ENCODE results near the gene TAOK3.
"Not testable (repeated sequence)": the region's sequence is repeated elsewhere in the genome, so short reads cannot be mapped to it uniquely, and the experiment has no call there.

Gene TAOK3

GRCh38 chr12:118372541-118373495 is at the start of gene TAOK3:
TSS of gene TAOK3 (minus strand) at chr12:118372907. CDS start at chr12:118255567, 117,340 bp downstream.
- peak; percentile 98 to 99 for DNase-seq

GRCh38 chr12:118420673-118421072 is 48.0 kb upstream of the TAOK3 start:
- no peak for DNase-seq

- no peak for DNase-seq
These were observed 45.8 kb upstream of the TAOK3 start for GRCh38 chr12:118418385-118419057.

GRCh38 chr12:118417942-118418341 is 45.2 kb upstream of the TAOK3 start:
- DNase-seq = no peak

- DNase-seq = no peak
These were observed 37.1 kb upstream of the TAOK3 start for GRCh38 chr12:118409834-118410233.

GRCh38 chr12:118408241-118408640 is 35.5 kb upstream of the TAOK3 start:
- not testable (repeated sequence) for DNase-seq

GRCh38 chr12:118404876-118405521 is 32.3 kb upstream of the TAOK3 start:
- DNase-seq = peak; percentile 16 to 55

GRCh38 chr12:118402251-118402650 is 29.5 kb upstream of the TAOK3 start:
- DNase-seq = no peak

GRCh38 chr12:118398940-118399339 is 26.2 kb upstream of the TAOK3 start:
- DNase-seq = no peak

- no peak for DNase-seq
These were observed 25.8 kb upstream of the TAOK3 start for GRCh38 chr12:118398524-118398923.

- DNase-seq = no peak
These were observed 25.2 kb upstream of the TAOK3 start for GRCh38 chr12:118397708-118398440.

GRCh38 chr12:118391836-118392235 is 19.1 kb upstream of the TAOK3 start:
- no peak for DNase-seq

- no peak for DNase-seq
These were observed 18.7 kb upstream of the TAOK3 start for GRCh38 chr12:118391424-118391823.

- peak; percentile 66 to 83 for DNase-seq
These were observed 5.3 kb upstream of the TAOK3 start for GRCh38 chr12:118377884-118378470.

GRCh38 chr12:118377021-118377883 is 4.5 kb upstream of the TAOK3 start:
- DNase-seq = peak in 1 of 2 donors; percentile 26

- peak; percentile 89 to 94 for DNase-seq
These were observed 3.6 kb upstream of the TAOK3 start, which contains the start of gene SUDS3 for GRCh38 chr12:118376089-118377020. TSS of gene SUDS3 (plus strand) at chr12:118376555. CDS start at chr12:118376692, 137 bp downstream.

GRCh38 chr12:118375348-118375747 is 2.6 kb upstream of the TAOK3 start:
- DNase-seq = no peak

GRCh38 chr12:118374909-118375308 is 2.2 kb upstream of the TAOK3 start:
- DNase-seq = no peak

GRCh38 chr12:118374126-118374725 is 1.5 kb upstream of the TAOK3 start:
- DNase-seq = no peak
